Trophoblast cell (in vitro differentiated cells and primary cell): ENCODE measurements around the gene ETS1.

Source experiments
- DNase-seq, 2 donors: peaks; one replicate each; pipeline ENCODE4 v3.0.0-alpha.2; 2016
- H2AFZ ChIP-seq: 2 replicates; pipeline ENCODE4 v1.6.1; 2013; ENCODE audit warnings: low read length, moderate library complexity, mild to moderate bottlenecking; ENCODE audit not compliant: insufficient read depth, poor library complexity
- H2AK5ac ChIP-seq: 2 replicates; pipeline ENCODE4 v1.6.1; 2013; ENCODE audit warnings: mild to moderate bottlenecking, low read length
- H2BK120ac ChIP-seq: 2 replicates; pipeline ENCODE4 v1.6.1; 2013; ENCODE audit warnings: low read length, mild to moderate bottlenecking, moderate library complexity; ENCODE audit not compliant: insufficient read depth, poor library complexity
- H2BK12ac ChIP-seq: 2 replicates; pipeline ENCODE4 v1.6.1; 2013; ENCODE audit warnings: mild to moderate bottlenecking, low read length, moderate library complexity
- H2BK5ac ChIP-seq: 2 replicates; pipeline ENCODE4 v1.6.1; 2013; ENCODE audit warnings: low read length, low read depth, moderate library complexity, mild to moderate bottlenecking; ENCODE audit not compliant: poor library complexity
- H3K14ac ChIP-seq: 2 replicates; pipeline ENCODE4 v1.6.1; 2013; ENCODE audit warnings: mild to moderate bottlenecking, low read length
- H3K18ac ChIP-seq: 2 replicates; pipeline ENCODE4 v1.6.1; 2013; ENCODE audit warnings: mild to moderate bottlenecking, low read length
- H3K23ac ChIP-seq: 2 replicates; pipeline ENCODE4 v1.6.1; 2013; ENCODE audit warnings: low read length
- H3K27ac ChIP-seq: 2 replicates; pipeline ENCODE4 v1.5.1; 2013; ENCODE audit warnings: low read depth, mild to moderate bottlenecking, inconsistent platforms, low read length, moderate library complexity
- H3K27me3 ChIP-seq: 2 replicates; pipeline ENCODE4 v1.6.1; 2013; ENCODE audit warnings: inconsistent platforms, mild to moderate bottlenecking, low read length, moderate library complexity; ENCODE audit not compliant: insufficient read depth
- H3K36me3 ChIP-seq, 2 experiments: 1 replicate in 1 of 2; 2 replicates in 1 of 2; pipeline ENCODE4 v1.6.1; 2013; ENCODE audit warnings: low read length in 2 of 2, mild to moderate bottlenecking in 2 of 2, moderate library complexity in 1 of 2; ENCODE audit not compliant: insufficient read depth in 2 of 2, control insufficient read depth in 1 of 2
- H3K4ac ChIP-seq: 2 replicates; pipeline ENCODE4 v1.6.1; 2013; ENCODE audit warnings: low read depth, mild to moderate bottlenecking, low read length, moderate library complexity
- H3K4me1 ChIP-seq, 2 experiments: 1 replicate in 1 of 2; 2 replicates in 1 of 2; pipeline ENCODE4 v1.6.1; 2013; ENCODE audit warnings: low read length in 2 of 2, mild to moderate bottlenecking in 2 of 2, moderate library complexity in 1 of 2; ENCODE audit not compliant: insufficient read depth in 2 of 2, control insufficient read depth in 1 of 2
- H3K4me2 ChIP-seq: 2 replicates; pipeline ENCODE4 v1.6.1; 2013; ENCODE audit warnings: inconsistent platforms, mild to moderate bottlenecking, low read length, moderate library complexity
- H3K4me3 ChIP-seq: 2 replicates; pipeline ENCODE4 v1.5.1; 2013; ENCODE audit warnings: mild to moderate bottlenecking, low read depth, low read length, inconsistent platforms
- H3K79me1 ChIP-seq: one replicate; pipeline ENCODE4 v1.6.1; 2013; ENCODE audit warnings: low read length
- H3K79me2 ChIP-seq: 2 replicates; pipeline ENCODE4 v1.6.1; 2013; ENCODE audit warnings: low read length, mild to moderate bottlenecking; ENCODE audit not compliant: control insufficient read depth, insufficient read depth, poor library complexity
- H3K9ac ChIP-seq: 2 replicates; pipeline ENCODE4 v1.6.1; 2013; ENCODE audit warnings: mild to moderate bottlenecking, low read length
- H3K9me3 ChIP-seq: 2 replicates; pipeline ENCODE4 v1.6.1; 2013; ENCODE audit warnings: low read depth, mild to moderate bottlenecking, control low read depth, inconsistent platforms, low read length; ENCODE audit not compliant: insufficient read depth
- H4K12ac ChIP-seq: 2 replicates; pipeline ENCODE4 v1.6.1; 2013; ENCODE audit warnings: low read depth, mild to moderate bottlenecking, low read length, moderate library complexity
- H4K8ac ChIP-seq: 2 replicates; pipeline ENCODE4 v1.6.1; 2013; ENCODE audit warnings: low read depth, mild to moderate bottlenecking, low read length, moderate library complexity
- H4K91ac ChIP-seq: one replicate; pipeline ENCODE4 v1.6.1; 2013; ENCODE audit warnings: low read depth, mild to moderate bottlenecking, low read length, moderate library complexity
- WGBS: extraction: QIAGEN DNeasy Blood & Tissue Kit; methylation state at CpG from one replicate; pipeline ENCODE4 v1.1.7; 2013; ENCODE audit warnings: missing lambda C conversion rate; ENCODE audit not compliant: insufficient read length, insufficient coverage; ENCODE audit errors: extremely low coverage; 5-methylcytosine and 5-hydroxymethylcytosine counted together

ETS1 gene

GRCh38 chr11:128549256-128549944, 38.0 kb downstream of the ETS1 start:
- Histone ChIP-seq H3K36me3 (no peaks in the 10 kb centered on the region), H3K23ac (peak overlapping the region; percentile 14), H3K4ac (no peak overlapping the region), H3K4me3 (no peak overlapping the region), H3K79me2 (no peaks in the 10 kb centered on the region), H3K9ac (no peak overlapping the region), H2AFZ (no peak overlapping the region), H4K91ac (peak overlapping the region; percentile 20), H3K79me1 (peaks cover 7% of the 10 kb centered on the region), H3K27ac (no peak overlapping the region), H2BK120ac (peak overlapping the region; percentile 57), H3K18ac (peak overlapping the region; percentile 16), H3K14ac (peak overlapping the region; percentile 54), H3K4me2 (peak overlapping the region; percentile 62), H4K12ac (no peak overlapping the region), H3K4me1 (peaks cover 11 to 23% of the 10 kb centered on the region in 2 experiments), H2AK5ac (peak overlapping the region; percentile 71), H3K9me3 (no peaks in the 10 kb centered on the region), H4K8ac (no peak overlapping the region), H2BK12ac (peak overlapping the region; percentile 66), H3K27me3 (no peaks in the 10 kb centered on the region), H2BK5ac (peak overlapping the region; percentile 26)
- DNase-seq = no peak
- no CpG with 5 or more reads among the region's 37 CpGs for WGBS

DNA sequence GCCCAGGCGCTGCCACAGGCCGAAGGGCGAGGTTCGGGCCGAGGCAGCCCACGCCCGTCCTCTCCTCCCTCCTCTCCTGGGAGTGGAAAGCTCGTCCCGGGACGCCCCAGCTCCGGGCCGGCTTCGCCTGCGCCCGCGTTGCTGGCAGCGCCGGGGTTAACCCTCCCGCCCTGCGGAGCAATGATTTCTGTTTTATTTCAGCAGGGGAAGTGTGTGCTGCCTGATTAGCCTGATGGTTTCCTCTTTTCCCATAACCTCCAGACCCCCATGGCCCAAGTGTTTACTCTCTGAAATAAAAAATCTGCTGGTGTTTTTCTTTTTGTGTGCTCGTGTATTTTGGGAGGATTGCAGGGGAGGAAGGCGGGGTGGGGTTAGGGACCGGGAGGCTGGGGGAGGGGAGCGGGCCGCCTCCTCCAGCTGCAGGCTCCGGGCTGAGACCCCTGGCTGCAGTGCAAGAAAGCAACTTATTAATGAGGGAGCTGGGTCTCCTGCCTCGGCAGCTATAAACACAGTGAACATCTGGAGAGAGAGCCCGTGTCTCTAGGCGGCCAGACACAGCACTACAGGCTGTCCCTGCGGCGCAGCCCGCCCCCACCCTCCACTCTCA, 38.6 kb downstream of the ETS1 start:
- Histone ChIP-seq H3K23ac (no peak overlapping the region), H3K18ac (peak overlapping the region; percentile 81), H4K91ac (peak overlapping the region; percentile 84), H3K79me1 (peaks cover 7% of the 10 kb centered on the region), H3K27ac (no peak overlapping the region), H3K14ac (peak overlapping the region; percentile 74), H3K9me3 (no peaks in the 10 kb centered on the region), H3K4me3 (no peak overlapping the region), H3K9ac (no peak overlapping the region), H3K27me3 (no peaks in the 10 kb centered on the region), H2BK5ac (peak overlapping the region; percentile 75), H3K4me2 (peak overlapping the region; percentile 62), H4K8ac (peak overlapping the region; percentile 14), H4K12ac (peak overlapping the region; percentile 78), H3K79me2 (no peaks in the 10 kb centered on the region), H2AK5ac (no peak overlapping the region), H3K36me3 (no peaks in the 10 kb centered on the region), H3K4me1 (peaks cover 11 to 23% of the 10 kb centered on the region in 2 experiments), H2BK120ac (peak overlapping the region; percentile 85), H3K4ac (peak overlapping the region; percentile 66), H2AFZ (peak overlapping the region; percentile 81), H2BK12ac (peak overlapping the region; percentile 97)
- DNase-seq = no peak
- no CpG with 5 or more reads among the region's 32 CpGs for WGBS

DNA sequence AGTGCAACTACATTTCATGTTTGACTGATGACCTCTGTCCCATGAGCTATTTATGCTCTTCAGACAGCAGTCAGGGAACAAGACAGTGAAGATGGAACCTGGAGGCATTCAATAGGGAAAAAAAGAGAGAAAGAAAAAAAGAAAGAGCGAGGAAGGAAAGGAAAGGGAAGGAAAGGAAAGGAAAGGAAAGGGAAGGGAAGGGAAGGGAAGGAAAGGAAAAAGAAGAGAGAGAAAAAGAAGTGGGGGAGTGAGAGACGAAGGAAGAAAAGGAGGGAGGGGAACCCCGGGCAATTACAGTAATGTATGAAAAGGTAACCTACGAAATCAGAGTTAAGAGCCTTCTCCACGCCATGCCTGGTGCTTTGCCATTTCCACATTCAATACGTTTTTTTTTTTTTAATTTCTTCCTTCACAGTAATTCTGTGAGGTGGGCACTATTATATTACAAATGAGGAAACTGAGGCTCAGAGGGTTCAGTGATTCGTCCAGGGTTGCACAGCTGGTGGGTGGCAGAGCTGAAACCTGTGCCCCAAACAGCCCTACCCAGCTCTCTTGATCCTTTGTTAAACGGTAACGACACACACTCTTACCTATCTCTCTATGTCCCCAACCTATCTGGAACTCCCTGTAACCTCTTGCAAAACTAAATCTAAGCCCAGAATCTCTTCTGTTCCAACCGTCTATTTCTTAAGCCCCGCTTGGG, 39.3 kb downstream of the ETS1 start:
- H4K12ac ChIP-seq = peak overlapping the region; percentile 78
- peak overlapping the region; percentile 74 for H3K14ac ChIP-seq
- peak overlapping the region; percentile 14 for H4K8ac ChIP-seq
- no peak overlapping the region for H3K23ac ChIP-seq
- peak overlapping the region; percentile 85 for H2BK120ac ChIP-seq
- DNase-seq = no peak
- no peaks in the 10 kb centered on the region for H3K36me3 ChIP-seq
- no peak overlapping the region for H2AK5ac ChIP-seq
- peak overlapping the region; percentile 66 for H3K4ac ChIP-seq
- peaks cover 11 to 23% of the 10 kb centered on the region in 2 experiments for H3K4me1 ChIP-seq
- no peak overlapping the region for H3K27ac ChIP-seq
- H3K4me2 ChIP-seq = peak overlapping the region; percentile 62
- H4K91ac ChIP-seq = peak overlapping the region; percentile 84
- H2AFZ ChIP-seq = peak overlapping the region; percentile 81
- no CpG with 5 or more reads among the region's 11 CpGs for WGBS
- peak overlapping the region; percentile 97 for H2BK12ac ChIP-seq
- peak overlapping the region; percentile 81 for H3K18ac ChIP-seq
- H3K27me3 ChIP-seq = no peaks in the 10 kb centered on the region
- no peaks in the 10 kb centered on the region for H3K79me2 ChIP-seq
- peak overlapping the region; percentile 75 for H2BK5ac ChIP-seq
- no peak overlapping the region for H3K9ac ChIP-seq
- no peak overlapping the region for H3K4me3 ChIP-seq
- peaks cover 7% of the 10 kb centered on the region for H3K79me1 ChIP-seq
- H3K9me3 ChIP-seq = no peaks in the 10 kb centered on the region

DNA sequence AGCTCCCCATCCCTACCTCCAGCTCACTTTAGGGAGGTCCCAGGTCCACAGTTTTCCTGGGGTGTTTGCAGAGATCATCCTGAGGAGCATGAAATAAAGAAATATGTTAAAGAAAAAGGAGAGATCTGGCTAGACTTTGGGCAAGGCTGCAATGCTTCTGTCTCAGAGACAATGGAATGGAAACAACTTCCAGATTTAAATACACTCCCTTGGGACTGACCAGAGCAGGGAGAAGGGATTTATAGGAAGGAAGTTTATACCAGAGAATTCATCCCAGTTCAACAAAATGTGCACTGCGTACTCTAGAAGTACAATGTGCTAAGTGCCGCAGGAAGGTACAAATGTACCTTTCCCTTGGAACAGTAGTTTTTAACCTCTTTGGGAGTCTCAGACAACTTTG, 40.4 kb downstream of the ETS1 start:
- no peak overlapping the region for H3K4me2 ChIP-seq
- DNase-seq = no peak
- H3K4ac ChIP-seq = no peak overlapping the region
- no peak overlapping the region for H2BK12ac ChIP-seq
- no peaks in the 10 kb centered on the region for H3K9me3 ChIP-seq
- no peak overlapping the region for H2BK120ac ChIP-seq
- H3K18ac ChIP-seq = no peak overlapping the region
- peaks cover 11 to 17% of the 10 kb centered on the region in 2 experiments for H3K4me1 ChIP-seq
- no peaks in the 10 kb centered on the region for H3K36me3 ChIP-seq
- no peak overlapping the region for H3K4me3 ChIP-seq
- no peaks in the 10 kb centered on the region for H3K27me3 ChIP-seq
- no peak overlapping the region for H4K12ac ChIP-seq
- H2AFZ ChIP-seq = no peak overlapping the region
- no peak overlapping the region for H4K91ac ChIP-seq
- no CpG with 5 or more reads among the region's 2 CpGs for whole genome bisulfite sequencing
- H3K27ac ChIP-seq = no peak overlapping the region
- no peak overlapping the region for H3K14ac ChIP-seq
- no peak overlapping the region for H3K23ac ChIP-seq
- peaks cover 7% of the 10 kb centered on the region for H3K79me1 ChIP-seq
- no peak overlapping the region for H2BK5ac ChIP-seq
- no peak overlapping the region for H3K9ac ChIP-seq
- no peak overlapping the region for H2AK5ac ChIP-seq
- no peaks in the 10 kb centered on the region for H3K79me2 ChIP-seq
- no peak overlapping the region for H4K8ac ChIP-seq
